CD14-positive monocyte (primary cell): ENCODE data around the gene SPATA32. TPM values are rescaled to one million over a fixed set of nuclear protein-coding genes. Genes with fewer than 3 reads are reported as not detected.

ENCODE experiments used
- DNase-seq, 3 donors: peaks; one replicate each; pipeline ENCODE4 v3.0.0-alpha.2; 2011 to 2022
- H2AFZ ChIP-seq: 2 replicates; pipeline ENCODE4 v1.6.0; 2012; ENCODE audit warnings: mild to moderate bottlenecking, low read depth, low read length, inconsistent platforms; ENCODE audit not compliant: insufficient read depth, poor library complexity, severe bottlenecking
- H3K27ac ChIP-seq, 2 donors: 1 replicate in 1 of 2; 2 replicates in 1 of 2; pipeline ENCODE4 v1.5.1; 2012 to 2013; ENCODE audit warnings: low read length in 2 of 2, control low read depth in 1 of 2, inconsistent platforms in 1 of 2, low read depth in 1 of 2, mild to moderate bottlenecking in 1 of 2
- H3K27me3 ChIP-seq, 2 donors: one replicate each; pipeline versions ENCODE4 v1.6.0 to v1.6.1; 2011 to 2013; ENCODE audit warnings: low read length in 2 of 2; ENCODE audit not compliant: control insufficient read depth in 2 of 2, insufficient read depth in 2 of 2
- H3K36me3 ChIP-seq, 2 donors: replicated peaks in 1 of 2; 1 replicate in 1 of 2; 2 replicates in 1 of 2; pipeline versions ENCODE4 v1.5.1 to v1.6.1; 2012 to 2013; ENCODE audit warnings: low read length in 2 of 2, control low read depth in 1 of 2, inconsistent platforms in 1 of 2, mild to moderate bottlenecking in 1 of 2; ENCODE audit not compliant: insufficient read depth in 2 of 2, control insufficient read depth in 1 of 2
- H3K4me1 ChIP-seq, 2 donors: 1 replicate in 1 of 2; 2 replicates in 1 of 2; pipeline versions ENCODE4 v1.5.1 to v1.6.1; 2012 to 2013; ENCODE audit warnings: low read length in 2 of 2, control low read depth in 1 of 2, inconsistent platforms in 1 of 2, mild to moderate bottlenecking in 1 of 2, moderate library complexity in 1 of 2; ENCODE audit not compliant: insufficient read depth in 2 of 2, control insufficient read depth in 1 of 2
- H3K4me2 ChIP-seq: replicated peaks from 2 replicates; pipeline ENCODE3; 2012; ENCODE audit warnings: low read length, moderate library complexity, mild to moderate bottlenecking; ENCODE audit not compliant: poor library complexity, severe bottlenecking; ENCODE audit errors: extremely low read depth
- H3K4me3 ChIP-seq, 3 experiments: fragments of 200-600 bp in 1 of 3; sonication (generic) in 1 of 3; replicated peaks in 1 of 3; 1 replicate in 2 of 3; 2 replicates in 1 of 3; pipeline ENCODE4 v1.5.1; 2011 to 2013; ENCODE audit warnings: low read length in 3 of 3, mild to moderate bottlenecking in 3 of 3, control low read depth in 2 of 3, low read depth in 2 of 3, inconsistent platforms in 1 of 3, moderate library complexity in 1 of 3
- H3K79me2 ChIP-seq: 2 replicates; pipeline ENCODE4 v1.6.0; 2012; ENCODE audit warnings: mild to moderate bottlenecking, control low read depth, inconsistent platforms, low read length, moderate library complexity; ENCODE audit not compliant: insufficient read depth
- H3K9ac ChIP-seq: 2 replicates; pipeline ENCODE4 v1.6.0; 2017; ENCODE audit warnings: low read length, mild to moderate bottlenecking; ENCODE audit not compliant: insufficient read depth, poor library complexity, severe bottlenecking
- H3K9me3 ChIP-seq, 2 donors: replicated peaks in 1 of 2; 1 replicate in 1 of 2; 2 replicates in 1 of 2; pipeline versions ENCODE4 v1.5.1 to v1.6.1; 2012 to 2013; ENCODE audit warnings: low read length in 2 of 2, control low read depth in 1 of 2; ENCODE audit not compliant: control insufficient read depth in 1 of 2, insufficient read depth in 1 of 2
- H4K20me1 ChIP-seq: 2 replicates; pipeline ENCODE4 v1.6.0; 2012; ENCODE audit warnings: mild to moderate bottlenecking, low read length, control low read depth, moderate library complexity; ENCODE audit not compliant: insufficient read depth
- H3K27ac Mint-ChIP-seq, 7 donors: one replicate each; pipeline ENCODE4 v1.8.0; 2020; ENCODE audit warnings: mild to moderate bottlenecking in 7 of 7, mixed read lengths in 7 of 7, moderate library complexity in 6 of 7, inconsistent platforms in 2 of 7
- H3K27me3 Mint-ChIP-seq, 3 donors: one replicate each; pipeline ENCODE4 v1.8.0; 2021 to 2022; ENCODE audit warnings: low read depth in 3 of 3, mild to moderate bottlenecking in 3 of 3, mixed read lengths in 3 of 3, moderate library complexity in 3 of 3, inconsistent platforms in 1 of 3
- H3K36me3 Mint-ChIP-seq, 2 donors: one replicate each; pipeline ENCODE4 v1.8.0; 2020; ENCODE audit warnings: mixed read lengths in 2 of 2, inconsistent platforms in 1 of 2, mild to moderate bottlenecking in 1 of 2
- H3K4me1 Mint-ChIP-seq: one replicate; pipeline ENCODE4 v1.8.0; 2020; ENCODE audit warnings: mild to moderate bottlenecking, mixed read lengths
- H3K4me3 Mint-ChIP-seq, 2 donors: one replicate each; pipeline ENCODE4 v1.8.0; 2020; ENCODE audit warnings: mild to moderate bottlenecking in 2 of 2, mixed read lengths in 2 of 2, moderate library complexity in 1 of 2
- H3K9me3 Mint-ChIP-seq, 7 donors: one replicate each; pipeline ENCODE4 v1.8.0; 2020 to 2022; ENCODE audit warnings: mixed read lengths in 7 of 7, mild to moderate bottlenecking in 6 of 7, moderate library complexity in 6 of 7, inconsistent platforms in 2 of 7
- CTCF ChIP-seq: fragments of 200-600 bp; IDR thresholded peaks from one replicate; pipeline ENCODE4 v1.8.0; 2022; ENCODE audit warnings: antibody characterized with exemption, mild to moderate bottlenecking
- WGBS: methylation state at CpG from one replicate; pipeline ENCODE4 v1.1.5; 2013; ENCODE audit warnings: missing lambda C conversion rate; ENCODE audit not compliant: insufficient coverage; 5-methylcytosine and 5-hydroxymethylcytosine counted together
- intact Hi-C, 2 donors: fragments of 100-400 bp; cut with micrococcal nuclease; formaldehyde crosslinking; loops; one replicate each; pipeline versions ENCODE4 v1.15.0 to v1.15.1; 2023
- polyA plus RNA-seq, 3 donors: library from polyadenylated mRNA; depleted of rRNA in 1 of 3; unstranded in 2 of 3; stranded (reverse) in 1 of 3; fragments of 300-500 nt in 2 of 3; fragments of >200 nt in 1 of 3; fragmentation: Illumina TruSeq in 2 of 3; gene quantifications; 1 replicate in 2 of 3; 2 replicates in 1 of 3; pipeline ENCODE4 v1.2.3, GENCODE V29; 2012 to 2021

Gene SPATA32
- polyA plus RNA-seq, 3 donors: not detected

- H3K4me1 ChIP-seq: peaks cover 18 to 44% of the 10 kb centered on the region in 2 donors
- H3K27me3 Mint-ChIP-seq: peaks cover 6 to 15% (median 10%) of the 10 kb centered on the region in 3 donors
- H3K4me3 Mint-ChIP-seq: peak overlapping the region in 1 of 2 donors; percentile 27
- H3K9ac ChIP-seq: no peak overlapping the region
- peaks cover 23 to 28% of the 10 kb centered on the region in 2 donors for H3K36me3 Mint-ChIP-seq
- H3K9me3 Mint-ChIP-seq: peaks cover 0 to 2% (median 0%) of the 10 kb centered on the region in 7 donors
- H3K4me1 Mint-ChIP-seq: peaks cover 40% of the 10 kb centered on the region
- DNase-seq: no peak
- H3K79me2 ChIP-seq: no peaks in the 10 kb centered on the region
- peaks cover 56% of the 10 kb centered on the region for H4K20me1 ChIP-seq
- peak overlapping the region in 1 of 7 donors; percentile 41 for H3K27ac Mint-ChIP-seq
- H3K36me3 ChIP-seq: peaks cover 23 to 27% of the 10 kb centered on the region in 2 donors
- no peak for TF ChIP-seq CTCF
- peaks cover 0 to 5% of the 10 kb centered on the region in 2 donors for H3K27me3 ChIP-seq
- intact Hi-C loops: no loop called here
- no peak overlapping the region for H3K4me2 ChIP-seq
- H3K4me3 ChIP-seq: no peak overlapping the region
- no peak overlapping the region for H3K27ac ChIP-seq
- no peak overlapping the region for H2AFZ ChIP-seq
- H3K9me3 ChIP-seq: no peaks in the 10 kb centered on the region
- 99% methylated on average over 7 of the region's 7 CpGs for WGBS
These were observed 1.6 kb downstream of the SPATA32 start for GRCh38 chr17:45260204-45260783.

GRCh38 chr17:45258981-45259380, 2.9 kb downstream of the SPATA32 start:
- H3K27me3 ChIP-seq: peaks cover 0 to 5% of the 10 kb centered on the region in 2 donors
- peaks cover 18 to 44% of the 10 kb centered on the region in 2 donors for H3K4me1 ChIP-seq
- peaks cover 10 to 14% of the 10 kb centered on the region in 2 donors for H3K36me3 ChIP-seq
- H3K9me3 ChIP-seq: no peaks in the 10 kb centered on the region
- no CpG with 5 or more reads among the region's 5 CpGs for WGBS
- no peak overlapping the region for H3K9ac ChIP-seq
- DNase-seq: peak in 2 of 3 donors; percentile 37 to 42
- no peak overlapping the region for H2AFZ ChIP-seq
- peaks cover 42% of the 10 kb centered on the region for H3K4me1 Mint-ChIP-seq
- peak overlapping the region in 2 of 7 donors; percentile 28 to 65 for H3K27ac Mint-ChIP-seq
- H3K79me2 ChIP-seq: no peaks in the 10 kb centered on the region
- H3K9me3 Mint-ChIP-seq: peaks cover 0 to 2% (median 0%) of the 10 kb centered on the region in 7 donors
- intact Hi-C loops: no loop called here
- no peak for TF ChIP-seq CTCF
- no peak overlapping the region for H3K4me3 ChIP-seq
- H3K27me3 Mint-ChIP-seq: peaks cover 8 to 15% (median 12%) of the 10 kb centered on the region in 3 donors
- H3K4me2 ChIP-seq: no peak overlapping the region
- no peak overlapping the region for H3K27ac ChIP-seq
- peaks cover 11 to 15% of the 10 kb centered on the region in 2 donors for H3K36me3 Mint-ChIP-seq
- peaks cover 44% of the 10 kb centered on the region for H4K20me1 ChIP-seq
- H3K4me3 Mint-ChIP-seq: peak overlapping the region in 1 of 2 donors; percentile 16
